ENCODE results near the gene MAST4.
"Not testable (repeated sequence)": the region's sequence is repeated elsewhere in the genome, so short reads cannot be mapped to it uniquely, and the experiment has no call there.

The MAST4 gene

GRCh38 chr5:67168069-67168468 is 571.9 kb downstream of the MAST4 start:
- DNase-seq, result no peak

GRCh38 chr5:67170767-67171166 is 574.6 kb downstream of the MAST4 start:
- DNase-seq, result no peak

GRCh38 chr5:67173351-67173750 is 577.2 kb downstream of the MAST4 start:
- not testable (repeated sequence) for DNase-seq

- DNase-seq, result no peak
Measured at GRCh38 chr5:67173959-67174358, 577.8 kb downstream of the MAST4 start.

- DNase-seq, result no peak
Measured at GRCh38 chr5:67176936-67177335, 580.7 kb downstream of the MAST4 start.

- peak; percentile 83 for DNase-seq
Measured at GRCh38 chr5:67178085-67178484, 581.9 kb downstream of the MAST4 start.

- DNase-seq, result no peak
Measured at GRCh38 chr5:67178966-67179365, 582.8 kb downstream of the MAST4 start.

GRCh38 chr5:67179697-67180361 is 583.6 kb downstream of the MAST4 start:
- no peak for DNase-seq

- no peak for DNase-seq
Measured at GRCh38 chr5:67181648-67182221, 585.5 kb downstream of the MAST4 start.

- DNase-seq, result peak; percentile 41
Measured at GRCh38 chr5:67182301-67182790, 586.2 kb downstream of the MAST4 start.

GRCh38 chr5:67183859-67184258 is 587.7 kb downstream of the MAST4 start:
- DNase-seq, result no peak

- DNase-seq, result no peak
Measured at GRCh38 chr5:67187006-67187715, 591.0 kb downstream of the MAST4 start.

GRCh38 chr5:67188274-67189078 is 592.3 kb downstream of the MAST4 start:
- no peak for DNase-seq

- DNase-seq, result no peak
Measured at GRCh38 chr5:67189079-67189354, 592.8 kb downstream of the MAST4 start.

GRCh38 chr5:67189931-67190330 is 593.7 kb downstream of the MAST4 start:
- no peak for DNase-seq

- DNase-seq, result no peak
Measured at GRCh38 chr5:67190410-67190809, 594.2 kb downstream of the MAST4 start.

GRCh38 chr5:67190861-67191260 is 594.7 kb downstream of the MAST4 start:
- peak; percentile 26 for DNase-seq

GRCh38 chr5:67192719-67193438 is 596.7 kb downstream of the MAST4 start:
- no peak for DNase-seq

GRCh38 chr5:67193439-67193807 is 597.2 kb downstream of the MAST4 start:
- no peak for DNase-seq

- no peak for DNase-seq
Measured at GRCh38 chr5:67194166-67194565, 598.0 kb downstream of the MAST4 start.

GRCh38 chr5:67195406-67196275 is 599.4 kb downstream of the MAST4 start:
- DNase-seq, result no peak

- DNase-seq, result no peak
Measured at GRCh38 chr5:67196537-67197059, 600.4 kb downstream of the MAST4 start, which contains the start of gene CD180. TSS of gene CD180 (minus strand) at chr5:67196799. CDS start at chr5:67196641, 158 bp downstream.
